ENCODE results near the gene SELENON. TPM values are rescaled to one million over a fixed set of nuclear protein-coding genes. Genes with fewer than 3 reads are reported as not detected.
A peak's percentile ranks its signal among the peaks of the same experiment; 100 is the strongest.

Gene SELENON
- polyA plus RNA-seq, 2 of the 4 experiments (the other 2 are of a cell fraction): 16.6 to 41.1 TPM

- H3K27ac ChIP-seq: peak overlapping the region; percentile 91 to 98
- TF ChIP-seq FOSL2 (IDR thresholded peaks at IDR 0.05) (no peak), FOSL2 (CRISPR knock-in tag; IDR thresholded peaks at IDR 0.05) (no peak), POLR2A (IDR thresholded peaks at IDR 0.05; ENCODE audit: low read length) (no peak), E2F6 (IDR thresholded peaks at IDR 0.05; ENCODE audit: borderline replicate concordance, low read depth) (no peak), POLR2AphosphoS2 (conservative IDR thresholded peaks at IDR 0.05; ENCODE audit: low read length) (no peak), RAD21 (conservative IDR thresholded peaks at IDR 0.05 in 1 of 2, IDR thresholded peaks at IDR 0.05 in 1 of 2) (no peak), ELK1 (IDR thresholded peaks at IDR 0.05; ENCODE audit: low read depth, low read length) (no peak)
- WGBS (ENCODE audit: missing lambda C conversion rate): 72% methylated on average over 11 of the region's 15 CpGs
- peaks cover 14% of the 10 kb centered on the region; the same call in 2 of the 3 replicates for H3K4me1 ChIP-seq
- peak overlapping the region; percentile 97 for H3K4me2 ChIP-seq
- peak overlapping the region; percentile 74 for H3K4me3 ChIP-seq
- CTCF ChIA-PET: interaction anchor here (0.6 to 2.0 kb wide), 6 partner anchors 9 to 377 kb away, joined by 3 to 10 read pairs (median 4); no protein-coding TSS in a partner anchor
- FAIRE-seq: no peak
- peak; percentile 7 to 9; a peak in 3 of 6 replicates for ATAC-seq
- no peak for DNase-seq (ENCODE audit: low read depth in 1 of 2, low spot score in 1 of 2)
- no peaks in the 10 kb centered on the region for H3K9me3 ChIP-seq
- POLR2A ChIA-PET: interaction anchor here (0.5 to 1.5 kb wide), 3 partner anchors 8 to 371 kb away, joined by 3 to 6 read pairs (median 5); no protein-coding TSS in a partner anchor
Measured at GRCh38 chr1:25800703-25801377, 847 bp downstream of the SELENON start.

- TF ChIP-seq EHF (CRISPR knock-in tag; IDR thresholded peaks at IDR 0.05) (no peak), JUN (IDR thresholded peaks at IDR 0.05) (no peak), RNF2 (IDR thresholded peaks at IDR 0.05; ENCODE audit: borderline replicate concordance, low read depth) (no peak), ZNF302 (CRISPR knock-in tag; IDR thresholded peaks at IDR 0.05) (no peak), USF2 (IDR thresholded peaks at IDR 0.05) (no peak), GATA3 (IDR thresholded peaks at IDR 0.05; ENCODE audit: borderline replicate concordance) (no peak), MYC (IDR thresholded peaks at IDR 0.05; ENCODE audit: borderline replicate concordance, low read length) (no peak), HMGXB4 (CRISPR knock-in tag; IDR thresholded peaks at IDR 0.05; ENCODE audit: borderline replicate concordance) (no peak), CBX2 (IDR thresholded peaks at IDR 0.05; ENCODE audit: borderline replicate concordance, low read depth) (no peak), FOSB (CRISPR knock-in tag; IDR thresholded peaks at IDR 0.05) (no peak), NPAS2 (CRISPR knock-in tag; IDR thresholded peaks at IDR 0.05; ENCODE audit: borderline replicate concordance) (no peak), NR3C1 (IDR thresholded peaks at IDR 0.05) (no peak), RAD21 (conservative IDR thresholded peaks at IDR 0.05 in 1 of 2, IDR thresholded peaks at IDR 0.05 in 1 of 2) (no peak), ESRRA (IDR thresholded peaks at IDR 0.05; ENCODE audit: borderline replicate concordance, low read length) (no peak), CHD2 (IDR thresholded peaks at IDR 0.05; ENCODE audit: low read length, partially characterized antibody) (no peak), HEYL (CRISPR knock-in tag; IDR thresholded peaks at IDR 0.05) (no peak), KDM1A (IDR thresholded peaks at IDR 0.05; ENCODE audit: low read depth) (no peak), FOSL2 (IDR thresholded peaks at IDR 0.05) (no peak), FOSL2 (CRISPR knock-in tag; IDR thresholded peaks at IDR 0.05) (no peak)
- Histone ChIP-seq H3K4me1 (peaks cover 14% of the 10 kb centered on the region; the same call in 2 of the 3 replicates), H3K4me2 (no peak overlapping the region), H3K4me3 (no peak overlapping the region), H3K9me3 (no peaks in the 10 kb centered on the region), H3K27ac (no peak overlapping the region)
- DNase-seq (ENCODE audit: low read depth in 1 of 2, low spot score in 1 of 2): no peak
- CTCF ChIA-PET: interaction anchor here (0.7 to 1.5 kb wide), 2 partner anchors 230 to 1387 kb away, joined by 3 to 4 read pairs; partner anchors contain the start of gene NIPAL3
- 82% methylated on average over 6 of the region's 6 CpGs for WGBS (ENCODE audit: missing lambda C conversion rate)
- POLR2A ChIA-PET: no interaction called here
- ATAC-seq: no peak
- no peak for FAIRE-seq
Measured at GRCh38 chr1:25802915-25803314, 2.9 kb downstream of the SELENON start.
